A673 (cell line): ENCODE results near the gene WTAP.

Experiments
- CTCF ChIP-seq: fragments of 300-800, 200-600 bp; sonication (generic); conservative IDR thresholded peaks from 2 replicates; pipeline ENCODE4 v1.5.1; 2017; ENCODE audit warnings: low read depth, mild to moderate bottlenecking, antibody characterized with exemption, low read length, moderate library complexity, mixed read lengths
- EZH2 ChIP-seq: fragments of 200-600 bp; sonication (generic); IDR thresholded peaks from 2 replicates; pipeline ENCODE4 v1.6.1; 2017; ENCODE audit warnings: borderline replicate concordance, low read depth, mild to moderate bottlenecking, mixed read lengths, antibody characterized with exemption, low read length; ENCODE audit not compliant: poor library complexity, severe bottlenecking

GRCh38 chr6:159718634-159719033, 8.7 kb upstream of the WTAP start:
- no peak for TF ChIP-seq CTCF
- TF ChIP-seq EZH2 = no peak
